Measurements from ENCODE around the gene SDR9C7. TPM values are rescaled to one million over a fixed set of nuclear protein-coding genes. Genes with fewer than 3 reads are reported as not detected.
"Not testable (repeated sequence)": the region's sequence is repeated elsewhere in the genome, so short reads cannot be mapped to it uniquely, and the experiment has no call there.

Gene SDR9C7
- total RNA-seq, 1 experiment from 2014 or later = not detected

- DNase-seq (ENCODE audit: unreplicated experiment) = no peak
- no TSS peak for BruUV-seq (replicated peaks)
- CTCF ChIA-PET = interaction anchor here (1.0 to 1.6 kb wide), 2 partner anchors 118 to 122 kb away, joined by 3 read pairs; no protein-coding TSS in a partner anchor
Measured at GRCh38 chr12:56880125-56880992, 53.8 kb downstream of the SDR9C7 start.

GRCh38 chr12:56879240-56880124 is 54.7 kb downstream of the SDR9C7 start:
- BruUV-seq (replicated peaks); H3K36me3 Mint-ChIP-seq (ENCODE audit: insufficient read depth, unreplicated experiment); intact Hi-C loops (cut with micrococcal nuclease); H3K27ac Mint-ChIP-seq (ENCODE audit: low read depth, unreplicated experiment); H3K4me3 Mint-ChIP-seq (ENCODE audit: unreplicated experiment); POLR2A ChIA-PET; H3K27me3 Mint-ChIP-seq (ENCODE audit: insufficient read depth, unreplicated experiment); DNase-seq (ENCODE audit: unreplicated experiment): not testable (repeated sequence)
- peaks cover 17% of the 10 kb centered on the region for H3K4me1 Mint-ChIP-seq (ENCODE audit: insufficient read depth, unreplicated experiment)
- H3K9me3 Mint-ChIP-seq (ENCODE audit: unreplicated experiment) = peaks cover 11% of the 10 kb centered on the region
- CTCF ChIA-PET = interaction anchor here (0.9 to 1.6 kb wide), 2 partner anchors 39 to 117 kb away, joined by 3 to 4 read pairs; no protein-coding TSS in a partner anchor

More at GRCh38 chr12:56880125-56880992, 53.8 kb downstream of the SDR9C7 start:
- H3K4me3 Mint-ChIP-seq (ENCODE audit: unreplicated experiment) = no peak overlapping the region
- intact Hi-C loops (cut with micrococcal nuclease) = no loop called here
- H3K4me1 Mint-ChIP-seq (ENCODE audit: insufficient read depth, unreplicated experiment) = peaks cover 24% of the 10 kb centered on the region
- H3K9me3 Mint-ChIP-seq (ENCODE audit: unreplicated experiment) = peaks cover 14% of the 10 kb centered on the region
- POLR2A ChIA-PET = no interaction called here
- no peaks in the 10 kb centered on the region for H3K36me3 Mint-ChIP-seq (ENCODE audit: insufficient read depth, unreplicated experiment)
- H3K27ac Mint-ChIP-seq (ENCODE audit: low read depth, unreplicated experiment) = no peak overlapping the region
- no peak for TF ChIP-seq CTCF (IDR thresholded peaks at IDR 0.05; ENCODE audit: unreplicated experiment)
- no peaks in the 10 kb centered on the region for H3K27me3 Mint-ChIP-seq (ENCODE audit: insufficient read depth, unreplicated experiment)

GRCh38 chr12:56878010-56878339 is 56.2 kb downstream of the SDR9C7 start:
- H3K4me1 Mint-ChIP-seq (ENCODE audit: insufficient read depth, unreplicated experiment) = peaks cover 13% of the 10 kb centered on the region
- intact Hi-C loops (cut with micrococcal nuclease) = no loop called here
- no peak overlapping the region for H3K27ac Mint-ChIP-seq (ENCODE audit: low read depth, unreplicated experiment)
- H3K36me3 Mint-ChIP-seq (ENCODE audit: insufficient read depth, unreplicated experiment) = no peaks in the 10 kb centered on the region
- peak; percentile 11 for DNase-seq (ENCODE audit: unreplicated experiment)
- H3K27me3 Mint-ChIP-seq (ENCODE audit: insufficient read depth, unreplicated experiment) = no peaks in the 10 kb centered on the region
- peaks cover 11% of the 10 kb centered on the region for H3K9me3 Mint-ChIP-seq (ENCODE audit: unreplicated experiment)
- no peak overlapping the region for H3K4me3 Mint-ChIP-seq (ENCODE audit: unreplicated experiment)
- TF ChIP-seq CTCF (IDR thresholded peaks at IDR 0.05; ENCODE audit: unreplicated experiment) = no peak
- no TSS peak for BruUV-seq (replicated peaks)
- ChIA-PET POLR2A (interaction anchor here (0.6 kb wide), 1 partner anchor 868 kb away, joined by 3 read pairs; no protein-coding TSS in a partner anchor), CTCF (no interaction called here)

GRCh38 chr12:56877195-56878009 is 56.8 kb downstream of the SDR9C7 start:
- Mint-ChIP-seq H3K4me1 (ENCODE audit: insufficient read depth, unreplicated experiment) (peaks cover 13% of the 10 kb centered on the region), H3K36me3 (ENCODE audit: insufficient read depth, unreplicated experiment) (no peaks in the 10 kb centered on the region), H3K27ac (ENCODE audit: low read depth, unreplicated experiment) (no peak overlapping the region), H3K4me3 (ENCODE audit: unreplicated experiment) (no peak overlapping the region), H3K9me3 (ENCODE audit: unreplicated experiment) (peaks cover 7% of the 10 kb centered on the region), H3K27me3 (ENCODE audit: insufficient read depth, unreplicated experiment) (no peaks in the 10 kb centered on the region)
- POLR2A ChIA-PET = interaction anchor here (0.6 kb wide), 3 partner anchors 11 to 868 kb away, joined by 3 read pairs; no protein-coding TSS in a partner anchor
- CTCF ChIA-PET = no interaction called here
- no TSS peak for BruUV-seq (replicated peaks)
- TF ChIP-seq CTCF (IDR thresholded peaks at IDR 0.05; ENCODE audit: unreplicated experiment) = no peak
- DNase-seq (ENCODE audit: unreplicated experiment) = no peak
- intact Hi-C loops (cut with micrococcal nuclease) = no loop called here
